Stimulated activated CD8-positive, alpha-beta memory T cell treated with anti-CD3 and anti-CD28 coated beads, Interleukin-4, amount 100 ng/mL, for 4 hours (primary cell): ENCODE measurements around the gene POU3F3.

Experiments
- DNase-seq, 2 donors: peaks; one replicate each; pipeline ENCODE4 v3.0.0-alpha.2; 2020; ENCODE audit warnings: low read depth in 2 of 2, low spot score in 1 of 2

POU3F3 gene

DNA sequence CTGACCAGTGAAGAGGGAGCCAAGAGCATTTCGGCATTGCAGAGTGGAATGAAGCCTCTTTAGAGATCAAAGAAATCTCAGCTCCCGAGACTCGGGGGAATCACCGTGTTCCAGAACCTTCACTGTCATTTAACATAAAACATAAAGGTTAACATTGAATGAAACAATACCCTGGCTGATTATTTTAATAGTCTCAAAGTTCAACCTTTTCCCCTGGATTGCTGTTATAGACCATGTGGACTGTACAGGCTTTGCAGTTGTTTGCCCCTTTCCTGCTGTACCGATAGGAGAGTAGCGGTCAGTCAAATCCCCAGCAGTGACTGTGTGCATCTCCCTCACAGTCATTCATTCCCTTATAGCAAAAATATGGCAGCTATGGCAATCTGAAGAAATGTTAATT lies 48.4 kb downstream of the POU3F3 start:
- DNase-seq, result no peak
